ENCODE data around the gene EXOC3L1. TPM values are rescaled to one million over a fixed set of nuclear protein-coding genes. Genes with fewer than 3 reads are reported as not detected.

Gene EXOC3L1
- total and polyA plus RNA-seq, 11 donors, result 1.9 to 9.1 (median 3.2) TPM

DNA sequence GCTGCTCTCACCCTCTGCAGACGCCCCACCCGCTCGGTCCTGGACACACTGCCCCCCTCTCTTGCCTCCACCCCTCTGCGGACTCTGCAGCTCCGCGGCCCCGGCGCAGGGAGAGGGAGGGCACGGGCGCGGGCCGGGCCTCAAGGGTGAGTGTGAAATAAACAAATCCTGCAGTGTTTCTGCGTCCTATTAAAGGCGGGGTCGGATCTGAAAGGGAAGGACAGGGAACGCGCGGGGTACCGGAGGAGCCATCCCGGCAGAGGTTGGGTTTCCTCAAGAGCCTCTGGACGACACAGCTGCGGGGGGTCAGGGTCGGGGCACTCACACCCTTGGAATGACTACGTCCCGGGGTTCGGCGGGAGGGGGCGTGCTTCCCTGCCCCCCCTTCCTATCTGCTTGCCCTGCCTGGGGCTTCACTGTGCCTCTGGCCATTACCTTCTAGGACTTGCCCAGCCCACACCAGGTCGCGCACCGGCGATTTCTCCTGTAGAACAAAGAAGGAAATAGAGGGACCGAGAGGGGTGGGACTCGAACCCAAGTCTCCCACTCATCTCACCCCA, 25.9 kb downstream of the EXOC3L1 start:
- peak in 2 of 4 donors; percentile 2 to 10 for ATAC-seq
- intact Hi-C loops (cut with DNase I), result no loop called here
- DNase-seq, result peak in 1 of 5 donors; percentile 69
- Histone ChIP-seq H3K27ac (peak overlapping the region; percentile 59 to 86 (median 78)), H3K36me3 (no peaks in the 10 kb centered on the region), H3K27me3 (peaks cover 0 to 64% (median 7%) of the 10 kb centered on the region in 9 donors), H3K9me3 (no peaks in the 10 kb centered on the region), H3K4me3 (peak overlapping the region in 11 of 12 donors; percentile 13 to 63 (median 52)), H3K4me1 (peaks cover 0 to 68% (median 50%) of the 10 kb centered on the region in 12 donors)
- TF ChIP-seq POLR2A (IDR thresholded peaks at IDR 0.05), result no peak
- TF ChIP-seq, protein P1, sequence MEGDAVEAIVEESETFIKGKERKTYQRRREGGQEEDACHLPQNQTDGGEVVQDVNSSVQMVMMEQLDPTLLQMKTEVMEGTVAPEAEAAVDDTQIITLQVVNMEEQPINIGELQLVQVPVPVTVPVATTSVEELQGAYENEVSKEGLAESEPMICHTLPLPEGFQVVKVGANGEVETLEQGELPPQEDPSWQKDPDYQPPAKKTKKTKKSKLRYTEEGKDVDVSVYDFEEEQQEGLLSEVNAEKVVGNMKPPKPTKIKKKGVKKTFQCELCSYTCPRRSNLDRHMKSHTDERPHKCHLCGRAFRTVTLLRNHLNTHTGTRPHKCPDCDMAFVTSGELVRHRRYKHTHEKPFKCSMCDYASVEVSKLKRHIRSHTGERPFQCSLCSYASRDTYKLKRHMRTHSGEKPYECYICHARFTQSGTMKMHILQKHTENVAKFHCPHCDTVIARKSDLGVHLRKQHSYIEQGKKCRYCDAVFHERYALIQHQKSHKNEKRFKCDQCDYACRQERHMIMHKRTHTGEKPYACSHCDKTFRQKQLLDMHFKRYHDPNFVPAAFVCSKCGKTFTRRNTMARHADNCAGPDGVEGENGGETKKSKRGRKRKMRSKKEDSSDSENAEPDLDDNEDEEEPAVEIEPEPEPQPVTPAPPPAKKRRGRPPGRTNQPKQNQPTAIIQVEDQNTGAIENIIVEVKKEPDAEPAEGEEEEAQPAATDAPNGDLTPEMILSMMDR (IDR thresholded peaks at IDR 0.05), result no peak
- 2 to 5% (median 4%) methylated on average over 27 to 33 of the region's 34 CpGs for WGBS, 4 donors

DNA sequence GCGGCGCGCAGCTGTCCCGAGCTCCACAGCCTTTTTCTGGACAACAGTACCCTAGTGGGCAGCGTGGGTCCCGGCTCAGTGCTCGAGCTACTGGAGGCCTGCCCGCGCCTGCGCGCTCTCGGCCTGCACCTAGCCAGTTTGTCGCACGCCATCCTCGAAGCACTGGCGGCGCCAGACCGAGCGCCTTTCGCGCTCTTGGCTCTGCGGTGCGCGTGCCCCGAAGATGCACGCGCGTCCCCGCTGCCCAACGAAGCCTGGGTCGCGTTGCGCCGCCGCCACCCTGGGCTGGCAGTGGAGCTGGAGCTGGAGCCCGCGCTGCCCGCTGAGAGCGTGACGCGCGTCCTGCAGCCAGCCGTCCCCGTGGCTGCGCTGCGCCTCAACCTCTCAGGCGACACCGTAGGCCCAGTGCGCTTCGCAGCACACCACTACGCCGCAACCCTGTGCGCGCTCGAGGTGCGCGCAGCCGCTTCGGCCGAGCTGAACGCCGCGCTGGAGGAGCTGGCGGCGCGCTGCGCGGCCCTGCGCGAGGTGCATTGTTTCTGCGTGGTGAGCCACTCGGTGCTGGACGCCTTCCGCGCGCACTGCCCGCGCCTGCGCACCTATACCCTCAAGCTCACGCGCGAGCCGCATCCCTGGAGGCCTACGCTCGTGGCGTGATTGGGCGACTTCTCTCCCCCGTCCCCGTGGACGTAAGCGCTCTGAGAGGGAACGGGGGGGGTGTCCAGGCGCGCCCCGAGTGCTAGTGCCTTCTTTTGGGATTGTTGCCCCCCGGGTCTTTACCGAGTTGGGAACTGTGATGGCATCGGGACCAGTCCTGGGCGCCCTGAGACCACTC, 26.6 kb downstream of the EXOC3L1 start:
- H3K27ac ChIP-seq, result peak overlapping the region; percentile 59 to 86 (median 78)
- peak in 1 of 2 donors; percentile 31 for TF ChIP-seq POLR2A (IDR thresholded peaks at IDR 0.05)
- TF ChIP-seq, protein P1 (IDR thresholded peaks at IDR 0.05), result peak in 1 of 12 donors; percentile 4
- peak in 4 of 5 donors; percentile 60 to 78 (median 70) for DNase-seq
- peak overlapping the region in 11 of 12 donors; percentile 13 to 63 (median 52) for H3K4me3 ChIP-seq
- H3K36me3 ChIP-seq, result no peaks in the 10 kb centered on the region
- intact Hi-C loops (cut with DNase I), result no loop called here
- 0 to 17% (median 6%) methylated on average over 35 to 99 of the region's 99 CpGs for WGBS, 4 donors
- peak; percentile 4 to 47 (median 12) for ATAC-seq
- peaks cover 0 to 60% (median 7%) of the 10 kb centered on the region in 9 donors for H3K27me3 ChIP-seq
- H3K9me3 ChIP-seq, result no peaks in the 10 kb centered on the region
- H3K4me1 ChIP-seq, result peaks cover 0 to 67% (median 53%) of the 10 kb centered on the region in 12 donors

DNA sequence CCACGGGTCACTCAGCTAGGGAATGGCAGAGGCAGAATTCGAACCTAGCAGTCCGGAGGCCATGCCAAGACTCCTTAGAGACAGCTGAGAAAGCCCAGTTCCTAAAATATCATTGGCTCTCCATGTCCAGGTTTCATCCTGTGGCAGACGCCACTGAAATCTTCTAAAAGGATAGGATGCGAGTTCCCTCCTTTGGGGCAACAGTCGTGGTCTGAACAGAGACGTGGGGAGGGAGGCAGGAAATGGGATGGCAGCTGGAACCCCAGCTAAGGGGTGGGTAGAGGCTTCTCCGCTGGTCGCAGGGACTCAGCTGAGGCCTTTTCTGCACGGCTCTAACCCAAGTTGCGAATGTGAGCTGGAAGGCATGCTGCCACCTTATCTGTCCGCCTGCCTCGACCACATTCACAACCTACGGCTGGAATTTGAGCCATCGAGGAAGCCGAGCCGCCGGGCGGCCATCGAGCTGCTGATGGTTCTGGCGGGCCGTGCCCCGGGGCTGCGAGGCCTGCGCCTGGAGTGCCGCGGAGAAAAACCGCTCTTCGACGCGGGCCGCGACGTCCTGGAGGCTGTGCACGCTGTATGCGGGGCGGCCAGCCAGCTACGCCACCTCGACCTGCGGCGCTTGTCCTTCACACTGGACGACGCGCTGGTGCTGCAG, 27.3 kb downstream of the EXOC3L1 start:
- peak overlapping the region in 11 of 12 donors; percentile 59 to 86 (median 81) for H3K27ac ChIP-seq
- TF ChIP-seq, protein P1 (IDR thresholded peaks at IDR 0.05), result no peak
- TF ChIP-seq POLR2A (IDR thresholded peaks at IDR 0.05), result no peak
- peaks cover 0 to 58% (median 7%) of the 10 kb centered on the region in 9 donors for H3K27me3 ChIP-seq
- DNase-seq, result peak in 2 of 5 donors; percentile 39 to 59
- no peaks in the 10 kb centered on the region for H3K9me3 ChIP-seq
- ATAC-seq, result no peak
- H3K4me3 ChIP-seq, result peak overlapping the region in 11 of 12 donors; percentile 13 to 63 (median 52)
- WGBS, 4 donors, result 13 to 45% (median 29%) methylated on average over 20 to 44 of the region's 44 CpGs
- H3K36me3 ChIP-seq, result no peaks in the 10 kb centered on the region
- peaks cover 0 to 71% (median 55%) of the 10 kb centered on the region in 12 donors for H3K4me1 ChIP-seq
- intact Hi-C loops (cut with DNase I), result no loop called here
